IMR-90 (cell line): ENCODE results near the gene NDUFV3.

ENCODE experiments used
- BHLHE40 ChIP-seq: fragments of 150-350 bp; IDR thresholded peaks from 2 replicates; pipeline ENCODE4 v1.6.1; 2016; ENCODE audit warnings: mild to moderate bottlenecking, low read depth, low read length
- CEBPB ChIP-seq: IDR thresholded peaks from 2 replicates; pipeline ENCODE4 v1.6.1; 2012; ENCODE audit warnings: low read depth, low read length, improper control_type of control experiment
- MAFK ChIP-seq: IDR thresholded peaks from 2 replicates; pipeline ENCODE4 v1.6.1; 2012; ENCODE audit warnings: low read depth, low read length, improper control_type of control experiment
- MAZ ChIP-seq: IDR thresholded peaks from 2 replicates; pipeline ENCODE4 v1.6.1; 2012; ENCODE audit warnings: low read depth, mild to moderate bottlenecking, low read length, improper control_type of control experiment, moderate library complexity, borderline replicate concordance
- NFE2L2 ChIP-seq: fragments of 150-350 bp; IDR thresholded peaks from 2 replicates; pipeline ENCODE4 v1.6.1; 2016; ENCODE audit warnings: low read depth, mild to moderate bottlenecking, low read length
- POLR2A ChIP-seq: IDR thresholded peaks from 2 replicates; pipeline ENCODE4 v1.6.1; 2012; ENCODE audit warnings: mild to moderate bottlenecking, low read depth, low read length
- RFX5 ChIP-seq: IDR thresholded peaks from 2 replicates; pipeline ENCODE4 v1.8.0; 2012; ENCODE audit warnings: low read depth, mild to moderate bottlenecking, low read length, moderate library complexity
- SMC3 ChIP-seq: fragments of 150-350 bp; IDR thresholded peaks from 2 replicates; pipeline ENCODE4 v1.6.1; 2016; ENCODE audit warnings: low read depth, mild to moderate bottlenecking, antibody characterized with exemption, low read length, moderate library complexity
- TF ChIP-seq, protein P1 (sequence below): conservative IDR thresholded peaks from 2 replicates; pipeline ENCODE4 v1.5.1; 2012; ENCODE audit warnings: mild to moderate bottlenecking, low read depth, low read length, improper control_type of control experiment
- TF ChIP-seq, protein P2 (sequence below): fragments of 150-350 bp; IDR thresholded peaks from 2 replicates; pipeline ENCODE4 v1.6.1; 2017; ENCODE audit warnings: mild to moderate bottlenecking, antibody characterized with exemption, low read length, low read depth

DNA sequence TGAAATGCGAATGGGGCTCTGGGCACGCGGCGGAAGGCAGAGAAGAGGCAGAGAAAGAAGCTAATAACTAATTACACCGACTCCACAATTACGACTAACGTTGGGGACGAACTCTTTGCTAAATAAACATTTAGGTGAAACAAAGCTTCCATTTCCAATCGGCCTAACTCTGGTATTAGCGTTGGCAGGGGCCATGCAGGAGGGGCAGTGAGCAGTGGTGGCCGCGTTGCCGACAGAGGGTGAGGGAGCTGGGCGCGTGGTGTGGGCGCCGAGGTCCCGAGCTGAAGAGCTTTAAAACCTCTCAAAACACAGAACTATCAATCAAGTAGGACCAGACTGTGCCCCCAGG lies 553 bp upstream of the NDUFV3 start:
- TF ChIP-seq SMC3, result no peak
- TF ChIP-seq, protein P1, sequence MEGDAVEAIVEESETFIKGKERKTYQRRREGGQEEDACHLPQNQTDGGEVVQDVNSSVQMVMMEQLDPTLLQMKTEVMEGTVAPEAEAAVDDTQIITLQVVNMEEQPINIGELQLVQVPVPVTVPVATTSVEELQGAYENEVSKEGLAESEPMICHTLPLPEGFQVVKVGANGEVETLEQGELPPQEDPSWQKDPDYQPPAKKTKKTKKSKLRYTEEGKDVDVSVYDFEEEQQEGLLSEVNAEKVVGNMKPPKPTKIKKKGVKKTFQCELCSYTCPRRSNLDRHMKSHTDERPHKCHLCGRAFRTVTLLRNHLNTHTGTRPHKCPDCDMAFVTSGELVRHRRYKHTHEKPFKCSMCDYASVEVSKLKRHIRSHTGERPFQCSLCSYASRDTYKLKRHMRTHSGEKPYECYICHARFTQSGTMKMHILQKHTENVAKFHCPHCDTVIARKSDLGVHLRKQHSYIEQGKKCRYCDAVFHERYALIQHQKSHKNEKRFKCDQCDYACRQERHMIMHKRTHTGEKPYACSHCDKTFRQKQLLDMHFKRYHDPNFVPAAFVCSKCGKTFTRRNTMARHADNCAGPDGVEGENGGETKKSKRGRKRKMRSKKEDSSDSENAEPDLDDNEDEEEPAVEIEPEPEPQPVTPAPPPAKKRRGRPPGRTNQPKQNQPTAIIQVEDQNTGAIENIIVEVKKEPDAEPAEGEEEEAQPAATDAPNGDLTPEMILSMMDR, result no peak
- no peak for TF ChIP-seq NFE2L2
- TF ChIP-seq POLR2A, result no peak
- no peak for TF ChIP-seq CEBPB
- TF ChIP-seq MAZ, result no peak
- no peak for TF ChIP-seq BHLHE40
- TF ChIP-seq RFX5, result no peak
- no peak for TF ChIP-seq MAFK
- TF ChIP-seq, protein P2, sequence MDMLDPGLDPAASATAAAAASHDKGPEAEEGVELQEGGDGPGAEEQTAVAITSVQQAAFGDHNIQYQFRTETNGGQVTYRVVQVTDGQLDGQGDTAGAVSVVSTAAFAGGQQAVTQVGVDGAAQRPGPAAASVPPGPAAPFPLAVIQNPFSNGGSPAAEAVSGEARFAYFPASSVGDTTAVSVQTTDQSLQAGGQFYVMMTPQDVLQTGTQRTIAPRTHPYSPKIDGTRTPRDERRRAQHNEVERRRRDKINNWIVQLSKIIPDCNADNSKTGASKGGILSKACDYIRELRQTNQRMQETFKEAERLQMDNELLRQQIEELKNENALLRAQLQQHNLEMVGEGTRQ, result no peak
